ENCODE results near the gene PDE6B. TPM values are rescaled to one million over a fixed set of nuclear protein-coding genes. Genes with fewer than 3 reads are reported as not detected.

PDE6B gene
- total and polyA plus RNA-seq, 2 of the 13 experiments (the other 11 are each of a cell fraction or from before 2014, with no cell fraction given), result 0.38 to 0.40 TPM

DNA sequence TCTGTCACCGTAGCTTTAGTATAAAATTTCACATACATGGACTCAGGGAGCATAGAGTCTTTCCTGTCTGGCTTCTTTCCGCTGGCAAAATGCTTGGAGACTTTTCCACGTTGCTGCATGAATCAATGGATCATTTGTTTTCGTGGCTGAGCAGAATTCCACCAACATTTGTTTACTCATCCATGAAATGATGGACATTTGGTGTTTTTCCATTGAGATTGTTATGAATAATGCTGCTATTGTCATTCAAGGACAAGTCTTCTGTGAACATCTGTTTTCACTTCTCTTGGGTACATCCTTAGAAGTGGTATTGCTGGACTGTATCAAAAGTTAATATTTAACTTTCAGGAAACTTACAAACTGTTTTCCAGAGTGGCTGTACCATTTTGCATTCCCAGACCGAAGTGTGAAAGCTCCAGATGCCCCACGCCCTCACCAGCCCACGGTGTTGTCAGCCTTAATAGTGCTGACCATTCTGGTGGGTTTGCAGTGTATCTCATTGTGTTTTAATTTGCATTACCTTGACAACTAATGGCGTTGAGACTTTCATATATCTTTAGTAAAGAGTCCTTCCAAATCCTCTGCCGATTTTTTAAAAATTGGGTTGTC lies 43.5 kb upstream of the PDE6B start (continued):
- TF ChIP-seq, protein P1, sequence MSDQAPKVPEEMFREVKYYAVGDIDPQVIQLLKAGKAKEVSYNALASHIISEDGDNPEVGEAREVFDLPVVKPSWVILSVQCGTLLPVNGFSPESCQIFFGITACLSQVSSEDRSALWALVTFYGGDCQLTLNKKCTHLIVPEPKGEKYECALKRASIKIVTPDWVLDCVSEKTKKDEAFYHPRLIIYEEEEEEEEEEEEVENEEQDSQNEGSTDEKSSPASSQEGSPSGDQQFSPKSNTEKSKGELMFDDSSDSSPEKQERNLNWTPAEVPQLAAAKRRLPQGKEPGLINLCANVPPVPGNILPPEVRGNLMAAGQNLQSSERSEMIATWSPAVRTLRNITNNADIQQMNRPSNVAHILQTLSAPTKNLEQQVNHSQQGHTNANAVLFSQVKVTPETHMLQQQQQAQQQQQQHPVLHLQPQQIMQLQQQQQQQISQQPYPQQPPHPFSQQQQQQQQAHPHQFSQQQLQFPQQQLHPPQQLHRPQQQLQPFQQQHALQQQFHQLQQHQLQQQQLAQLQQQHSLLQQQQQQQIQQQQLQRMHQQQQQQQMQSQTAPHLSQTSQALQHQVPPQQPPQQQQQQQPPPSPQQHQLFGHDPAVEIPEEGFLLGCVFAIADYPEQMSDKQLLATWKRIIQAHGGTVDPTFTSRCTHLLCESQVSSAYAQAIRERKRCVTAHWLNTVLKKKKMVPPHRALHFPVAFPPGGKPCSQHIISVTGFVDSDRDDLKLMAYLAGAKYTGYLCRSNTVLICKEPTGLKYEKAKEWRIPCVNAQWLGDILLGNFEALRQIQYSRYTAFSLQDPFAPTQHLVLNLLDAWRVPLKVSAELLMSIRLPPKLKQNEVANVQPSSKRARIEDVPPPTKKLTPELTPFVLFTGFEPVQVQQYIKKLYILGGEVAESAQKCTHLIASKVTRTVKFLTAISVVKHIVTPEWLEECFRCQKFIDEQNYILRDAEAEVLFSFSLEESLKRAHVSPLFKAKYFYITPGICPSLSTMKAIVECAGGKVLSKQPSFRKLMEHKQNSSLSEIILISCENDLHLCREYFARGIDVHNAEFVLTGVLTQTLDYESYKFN (CRISPR knock-in tag; conservative IDR thresholded peaks at IDR 0.05), result peak; percentile 73
- TF ChIP-seq, protein P2, sequence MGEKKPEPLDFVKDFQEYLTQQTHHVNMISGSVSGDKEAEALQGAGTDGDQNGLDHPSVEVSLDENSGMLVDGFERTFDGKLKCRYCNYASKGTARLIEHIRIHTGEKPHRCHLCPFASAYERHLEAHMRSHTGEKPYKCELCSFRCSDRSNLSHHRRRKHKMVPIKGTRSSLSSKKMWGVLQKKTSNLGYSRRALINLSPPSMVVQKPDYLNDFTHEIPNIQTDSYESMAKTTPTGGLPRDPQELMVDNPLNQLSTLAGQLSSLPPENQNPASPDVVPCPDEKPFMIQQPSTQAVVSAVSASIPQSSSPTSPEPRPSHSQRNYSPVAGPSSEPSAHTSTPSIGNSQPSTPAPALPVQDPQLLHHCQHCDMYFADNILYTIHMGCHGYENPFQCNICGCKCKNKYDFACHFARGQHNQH (CRISPR knock-in tag; IDR thresholded peaks at IDR 0.05), result peak; percentile 54
- TF ChIP-seq, protein P3, sequence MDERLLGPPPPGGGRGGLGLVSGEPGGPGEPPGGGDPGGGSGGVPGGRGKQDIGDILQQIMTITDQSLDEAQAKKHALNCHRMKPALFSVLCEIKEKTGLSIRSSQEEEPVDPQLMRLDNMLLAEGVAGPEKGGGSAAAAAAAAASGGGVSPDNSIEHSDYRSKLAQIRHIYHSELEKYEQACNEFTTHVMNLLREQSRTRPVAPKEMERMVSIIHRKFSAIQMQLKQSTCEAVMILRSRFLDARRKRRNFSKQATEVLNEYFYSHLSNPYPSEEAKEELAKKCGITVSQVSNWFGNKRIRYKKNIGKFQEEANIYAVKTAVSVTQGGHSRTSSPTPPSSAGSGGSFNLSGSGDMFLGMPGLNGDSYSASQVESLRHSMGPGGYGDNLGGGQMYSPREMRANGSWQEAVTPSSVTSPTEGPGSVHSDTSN (CRISPR knock-in tag; IDR thresholded peaks at IDR 0.05), result peak; percentile 24; the same call in 1 of the 2 replicates
- TF ChIP-seq ZC3H4 (CRISPR knock-in tag; IDR thresholded peaks at IDR 0.05; ENCODE audit: borderline replicate concordance) (no peak), FOXP1 (IDR thresholded peaks at IDR 0.05) (no peak), FOXP1 (CRISPR knock-in tag; IDR thresholded peaks at IDR 0.05) (peak; percentile 65), ETV5 (CRISPR knock-in tag; IDR thresholded peaks at IDR 0.05; ENCODE audit: borderline replicate concordance) (peak; percentile 75), ZFP37 (CRISPR knock-in tag; IDR thresholded peaks at IDR 0.05; ENCODE audit: borderline replicate concordance) (0 out of 2 replicates have a peak, but pooled peaks have one; percentile 32), KDM6A (CRISPR knock-in tag; IDR thresholded peaks at IDR 0.05; ENCODE audit: low read depth) (0 out of 2 replicates have a peak, but pooled peaks have one; percentile 30), SALL1 (CRISPR knock-in tag; IDR thresholded peaks at IDR 0.05) (peak; percentile 55), ZNF644 (CRISPR knock-in tag; IDR thresholded peaks at IDR 0.05; ENCODE audit: low read depth) (peak; percentile 59; the same call in 1 of the 2 replicates), RCOR2 (CRISPR knock-in tag; IDR thresholded peaks at IDR 0.05) (0 out of 2 replicates have a peak, but pooled peaks have one; percentile 28), MED1 (CRISPR knock-in tag; IDR thresholded peaks at IDR 0.05) (peak; percentile 59), FOXA3 (CRISPR knock-in tag; IDR thresholded peaks at IDR 0.05) (peak; percentile 65), FOXJ3 (CRISPR knock-in tag; IDR thresholded peaks at IDR 0.05; ENCODE audit: borderline replicate concordance) (peak; percentile 28; the same call in 1 of the 2 replicates), SSRP1 (CRISPR knock-in tag; IDR thresholded peaks at IDR 0.05) (0 out of 2 replicates have a peak, but pooled peaks have one; percentile 41)
- TF ChIP-seq, protein P4, sequence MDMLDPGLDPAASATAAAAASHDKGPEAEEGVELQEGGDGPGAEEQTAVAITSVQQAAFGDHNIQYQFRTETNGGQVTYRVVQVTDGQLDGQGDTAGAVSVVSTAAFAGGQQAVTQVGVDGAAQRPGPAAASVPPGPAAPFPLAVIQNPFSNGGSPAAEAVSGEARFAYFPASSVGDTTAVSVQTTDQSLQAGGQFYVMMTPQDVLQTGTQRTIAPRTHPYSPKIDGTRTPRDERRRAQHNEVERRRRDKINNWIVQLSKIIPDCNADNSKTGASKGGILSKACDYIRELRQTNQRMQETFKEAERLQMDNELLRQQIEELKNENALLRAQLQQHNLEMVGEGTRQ (IDR thresholded peaks at IDR 0.05; ENCODE audit: low read depth, low read length), result no peak
- TF ChIP-seq, protein P4 (CRISPR knock-in tag; IDR thresholded peaks at IDR 0.05; ENCODE audit: borderline replicate concordance), result no peak
- TF ChIP-seq, protein P5, sequence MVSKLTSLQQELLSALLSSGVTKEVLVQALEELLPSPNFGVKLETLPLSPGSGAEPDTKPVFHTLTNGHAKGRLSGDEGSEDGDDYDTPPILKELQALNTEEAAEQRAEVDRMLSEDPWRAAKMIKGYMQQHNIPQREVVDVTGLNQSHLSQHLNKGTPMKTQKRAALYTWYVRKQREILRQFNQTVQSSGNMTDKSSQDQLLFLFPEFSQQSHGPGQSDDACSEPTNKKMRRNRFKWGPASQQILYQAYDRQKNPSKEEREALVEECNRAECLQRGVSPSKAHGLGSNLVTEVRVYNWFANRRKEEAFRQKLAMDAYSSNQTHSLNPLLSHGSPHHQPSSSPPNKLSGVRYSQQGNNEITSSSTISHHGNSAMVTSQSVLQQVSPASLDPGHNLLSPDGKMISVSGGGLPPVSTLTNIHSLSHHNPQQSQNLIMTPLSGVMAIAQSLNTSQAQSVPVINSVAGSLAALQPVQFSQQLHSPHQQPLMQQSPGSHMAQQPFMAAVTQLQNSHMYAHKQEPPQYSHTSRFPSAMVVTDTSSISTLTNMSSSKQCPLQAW (CRISPR knock-in tag; IDR thresholded peaks at IDR 0.05), result peak; percentile 36; the same call in 1 of the 2 replicates
- TF ChIP-seq, protein P6, sequence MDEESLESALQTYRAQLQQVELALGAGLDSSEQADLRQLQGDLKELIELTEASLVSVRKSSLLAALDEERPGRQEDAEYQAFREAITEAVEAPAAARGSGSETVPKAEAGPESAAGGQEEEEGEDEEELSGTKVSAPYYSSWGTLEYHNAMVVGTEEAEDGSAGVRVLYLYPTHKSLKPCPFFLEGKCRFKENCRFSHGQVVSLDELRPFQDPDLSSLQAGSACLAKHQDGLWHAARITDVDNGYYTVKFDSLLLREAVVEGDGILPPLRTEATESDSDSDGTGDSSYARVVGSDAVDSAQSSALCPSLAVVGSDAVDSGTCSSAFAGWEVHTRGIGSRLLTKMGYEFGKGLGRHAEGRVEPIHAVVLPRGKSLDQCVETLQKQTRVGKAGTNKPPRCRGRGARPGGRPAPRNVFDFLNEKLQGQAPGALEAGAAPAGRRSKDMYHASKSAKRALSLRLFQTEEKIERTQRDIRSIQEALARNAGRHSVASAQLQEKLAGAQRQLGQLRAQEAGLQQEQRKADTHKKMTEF (CRISPR knock-in tag; IDR thresholded peaks at IDR 0.05), result peak; percentile 43
